NCI-H2171 treated with DMSO at 0.1 percent for 48 hours (cell line): ENCODE results near the gene CHPF2.

ENCODE experiments used
- DNase-seq: peaks from one replicate; lab custom pipeline; 2025; lab: John Stamatoyannopoulos, UW

The CHPF2 gene

GRCh38 chr7:151265351-151265931 lies 33.2 kb downstream of the CHPF2 start:
- no peak for DNase-seq

- no peak for DNase-seq
Observed at GRCh38 chr7:151269511-151269910, 37.2 kb downstream of the CHPF2 start.

- DNase-seq: no peak
Observed at GRCh38 chr7:151271699-151272355, 39.5 kb downstream of the CHPF2 start.

- no peak for DNase-seq
Observed at GRCh38 chr7:151272405-151272804, 40.1 kb downstream of the CHPF2 start.

GRCh38 chr7:151272877-151273276 lies 40.6 kb downstream of the CHPF2 start:
- no peak for DNase-seq

GRCh38 chr7:151273651-151274390 lies 41.5 kb downstream of the CHPF2 start:
- no peak for DNase-seq

GRCh38 chr7:151274396-151274795 lies 42.1 kb downstream of the CHPF2 start:
- no peak for DNase-seq

GRCh38 chr7:151274936-151275812 lies 42.9 kb downstream of the CHPF2 start:
- no peak for DNase-seq

- DNase-seq: peak; percentile 45
Observed at GRCh38 chr7:151275813-151276577, 43.7 kb downstream of the CHPF2 start.

- peak; percentile 77 for DNase-seq
Observed at GRCh38 chr7:151276666-151277590, 44.6 kb downstream of the CHPF2 start.

GRCh38 chr7:151277631-151278030 lies 45.3 kb downstream of the CHPF2 start:
- no peak for DNase-seq

- no peak for DNase-seq
Observed at GRCh38 chr7:151278949-151279348, 46.7 kb downstream of the CHPF2 start.

- no peak for DNase-seq
Observed at GRCh38 chr7:151279868-151280267, 47.6 kb downstream of the CHPF2 start.

GRCh38 chr7:151280388-151281019 lies 48.2 kb downstream of the CHPF2 start:
- no peak for DNase-seq

GRCh38 chr7:151281686-151282085 lies 49.4 kb downstream of the CHPF2 start:
- DNase-seq: no peak

- no peak for DNase-seq
Observed at GRCh38 chr7:151282111-151282510, 49.8 kb downstream of the CHPF2 start.

GRCh38 chr7:151283302-151283701 lies 51.0 kb downstream of the CHPF2 start:
- DNase-seq: no peak

GRCh38 chr7:151286148-151286547 lies 53.9 kb downstream of the CHPF2 start:
- DNase-seq: no peak
